GM12878 (cell line): Measurements from ENCODE around the gene TOPAZ1. TPM values are rescaled to one million over a fixed set of nuclear protein-coding genes. Genes with fewer than 3 reads are reported as not detected.

Experiments used
- ATAC-seq: fragments of 200-7000 bp; cut with Tn5 transposase; 3 replicates; pipeline ENCODE4 v1.9.1; 2020; ENCODE audit warnings: mild to moderate bottlenecking, moderate library complexity
- BruUV-seq: library from RNA; stranded (reverse); fragments of 400-500 nt; replicated peaks from 2 replicates; lab custom pipeline; 2021; lab: Mats Ljungman, UMichigan
- CTCF ChIA-PET: fragments of 300-600 bp; sonication (Branson Sonifier 250); formaldehyde crosslinking; extraction: SDS; loops from one replicate; lab custom pipeline; 2021; ENCODE audit warnings: inconsistent platforms; lab: Yijun Ruan, JAX
- POLR2A ChIA-PET: fragments of 350-600 bp; formaldehyde crosslinking; extraction: SDS; loops from one replicate; lab custom pipeline; 2021; ENCODE audit warnings: inconsistent platforms; lab: Charles Lee
- RAD21 ChIA-PET: fragments of 300-600 bp; sonication (Branson Sonifier 250); formaldehyde crosslinking; loops from one replicate; lab custom pipeline; 2023; ENCODE audit warnings: antibody characterized with exemption; ENCODE audit not compliant: unreplicated experiment; lab: Charles Lee
- SMC1A ChIA-PET: fragments of 300-600 bp; sonication (Branson Sonifier 250); formaldehyde crosslinking; loops from one replicate; lab custom pipeline; 2023; ENCODE audit not compliant: unreplicated experiment, uncharacterized antibody; lab: Charles Lee
- DNase-seq: peaks from one replicate; pipeline ENCODE4 v3.0.0-alpha.2; 2011; ENCODE audit warnings: low read depth, low spot score
- FAIRE-seq: peaks from 3 replicates; lab custom pipeline; 2011; peaks lifted over from hg19 to GRCh38; lab: Jason Lieb, UNC
- H2AFZ ChIP-seq: 2 replicates; pipeline ENCODE4 v1.6.0; 2011; ENCODE audit warnings: low read depth, low read length, control low read depth; ENCODE audit not compliant: control insufficient read depth
- H3K27ac ChIP-seq: 2 replicates; pipeline ENCODE4 v1.5.1; 2011; ENCODE audit warnings: control low read depth; ENCODE audit not compliant: control insufficient read depth, insufficient read depth
- H3K27me3 ChIP-seq, 2 experiments: replicated peaks in 1 of 2; 2 replicates each; pipeline versions ENCODE4 v1.6.0 to v1.6.1; 2011; ENCODE audit warnings: low read length in 1 of 2; ENCODE audit not compliant: control insufficient read depth in 2 of 2, insufficient read depth in 2 of 2
- H3K36me3 ChIP-seq, 2 experiments: 2 replicates each; pipeline ENCODE4 v1.5.1; 2011; ENCODE audit warnings: low read length in 1 of 2; ENCODE audit not compliant: control insufficient read depth in 2 of 2, insufficient read depth in 2 of 2
- H3K4me1 ChIP-seq: 2 replicates; pipeline ENCODE4 v1.6.1; 2011; ENCODE audit warnings: mild to moderate bottlenecking, low read length, moderate library complexity, mixed read lengths; ENCODE audit not compliant: control insufficient read depth, insufficient read depth
- H3K4me2 ChIP-seq: 2 replicates; pipeline ENCODE4 v1.6.0; 2011; ENCODE audit warnings: control low read depth; ENCODE audit not compliant: control insufficient read depth, insufficient read depth
- H3K4me3 ChIP-seq: fragments of 200-600 bp; sonication (generic); 2 replicates; pipeline ENCODE4 v1.5.1; 2016
- H3K79me2 ChIP-seq: 2 replicates; pipeline ENCODE4 v1.6.0; 2011; ENCODE audit warnings: low read length; ENCODE audit not compliant: control insufficient read depth, insufficient read depth
- H3K9ac ChIP-seq: 2 replicates; pipeline ENCODE4 v1.8.0; 2011; ENCODE audit warnings: low read length, control low read depth, mixed read lengths; ENCODE audit not compliant: control insufficient read depth, insufficient read depth
- H3K9me3 ChIP-seq: replicated peaks from 3 replicates; pipeline ENCODE4 v1.5.1; 2011; ENCODE audit warnings: mild to moderate bottlenecking, low read length; ENCODE audit not compliant: control insufficient read depth, insufficient read depth
- H4K20me1 ChIP-seq: 2 replicates; pipeline ENCODE4 v1.6.0; 2011; ENCODE audit not compliant: control insufficient read depth, insufficient read depth
- ATF7 ChIP-seq: fragments of 450-650 bp; IDR thresholded peaks from 2 replicates; pipeline ENCODE4 v1.6.1; 2016; ENCODE audit warnings: low read depth, mild to moderate bottlenecking
- POLR2AphosphoS2 ChIP-seq: IDR thresholded peaks from 2 replicates; pipeline ENCODE4 v1.6.1; 2011; ENCODE audit warnings: low read depth, mild to moderate bottlenecking, low read length, improper control_type of control experiment, moderate library complexity
- SRF ChIP-seq, 2 experiments: IDR thresholded peaks; 2 replicates each; pipeline ENCODE4 v1.6.1; 2011; ENCODE audit warnings: low read depth in 2 of 2, low read length in 2 of 2, mild to moderate bottlenecking in 1 of 2, moderate library complexity in 1 of 2
- TBL1XR1 ChIP-seq: IDR thresholded peaks from 2 replicates; pipeline ENCODE4 v1.6.1; 2012; ENCODE audit warnings: low read depth, low read length, improper control_type of control experiment
- WGBS: methylation state at CpG from one replicate; pipeline ENCODE4 v1.1.6; 2016; ENCODE audit warnings: low lambda C conversion rate; ENCODE audit not compliant: insufficient replicate concordance, insufficient coverage; ENCODE audit errors: missing lambda C conversion rate; 5-methylcytosine and 5-hydroxymethylcytosine counted together
- in situ Hi-C: fragments of 300-500 bp; cut with MboI; formaldehyde crosslinking; loops from 9 replicates; pipeline ENCODE4 v1.14.3; 2018; ENCODE audit warnings: mixed read lengths
- intact Hi-C: fragments of 100-400 bp; cut with micrococcal nuclease; formaldehyde crosslinking; loops from one replicate; pipeline ENCODE4 v1.14.2; 2022; ENCODE audit not compliant: unreplicated experiment
- polyA plus RNA-seq, 11 experiments: library from polyadenylated mRNA; depleted of rRNA in 4 of 11; unstranded in 6 of 11; stranded (reverse) in 5 of 11; fragments of >200 nt; fragmentation: Nextera tagmentation in 4 of 11; fragmentation: Illumina TruSeq in 1 of 11; extraction: Ambion mirVana in 4 of 11; extraction: Trizol in 1 of 11; gene quantifications; 1 replicate in 1 of 11; 2 replicates in 10 of 11; pipeline versions ENCODE4 v1.2.1 to v1.2.3, GENCODE V29; 2011 to 2016; ENCODE audit warnings: inconsistent platforms in 2 of 11, missing spikeins in 2 of 11, low read depth in 1 of 11
- total RNA-seq, 4 experiments: library from RNA; depleted of rRNA in 3 of 4; stranded (reverse); fragments of >200 nt in 3 of 4; fragmentation: Illumina TruSeq in 1 of 4; extraction: Trizol in 1 of 4; gene quantifications; 2 replicates each; pipeline versions ENCODE4 v1.2.1 to v1.2.3, GENCODE V29; 2013 to 2021
- TF ChIP-seq, protein P1 (sequence below): IDR thresholded peaks from 2 replicates; pipeline ENCODE4 v1.6.1; 2012; ENCODE audit warnings: low read length, inconsistent platforms
- TF ChIP-seq, protein P2 (sequence below): fragments of 450-650 bp; formaldehyde crosslinking; IDR thresholded peaks from 2 replicates; pipeline ENCODE4 v1.4.0; 2020; ENCODE audit warnings: mild to moderate bottlenecking, moderate library complexity
- TF ChIP-seq, protein P3 (sequence below): fragments of 450-650 bp; IDR thresholded peaks from 2 replicates; pipeline ENCODE4 v1.6.1; 2016; ENCODE audit warnings: mild to moderate bottlenecking
- TF ChIP-seq, protein P4 (sequence below): fragments of 450-650 bp; IDR thresholded peaks from 2 replicates; pipeline ENCODE4 v1.6.1; 2014; ENCODE audit warnings: mild to moderate bottlenecking
- TF ChIP-seq, protein P5 (sequence below): fragments of 150-350 bp; IDR thresholded peaks from 2 replicates; pipeline ENCODE4 v1.6.1; 2016; ENCODE audit warnings: low read depth, low read length

The TOPAZ1 gene
- total and polyA plus RNA-seq, 10 of the 15 experiments (the other 5 are each of a cell fraction or from before 2014, with no cell fraction given) = 0.02 TPM; not detected in 9

DNA sequence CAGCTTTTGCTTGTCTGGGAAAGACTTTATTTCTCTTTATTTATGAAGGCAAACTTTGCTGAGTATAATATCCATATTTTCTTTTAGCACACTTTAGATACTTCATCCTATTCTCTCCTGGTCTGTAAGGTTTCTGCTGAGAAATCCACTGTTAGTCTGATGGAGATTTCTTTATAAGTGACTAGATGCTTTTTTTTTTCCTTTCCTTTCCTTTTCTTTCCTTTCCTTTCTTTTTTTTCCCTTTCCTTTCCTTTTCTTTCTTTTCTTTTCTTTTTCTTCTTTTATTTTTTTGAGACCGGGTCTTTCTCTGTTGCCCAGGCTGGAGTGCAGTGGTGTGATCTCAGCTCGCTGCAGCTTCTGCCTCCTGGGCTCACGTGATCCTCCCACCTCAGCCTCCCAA, 38.4 kb downstream of the TOPAZ1 start:
- Histone ChIP-seq H3K27ac (no peak overlapping the region), H3K27me3 (no peaks in the 10 kb centered on the region), H3K9me3 (no peaks in the 10 kb centered on the region), H3K4me1 (no peaks in the 10 kb centered on the region), H2AFZ (no peak overlapping the region), H3K36me3 (no peaks in the 10 kb centered on the region), H4K20me1 (no peaks in the 10 kb centered on the region), H3K9ac (no peak overlapping the region), H3K4me3 (no peak overlapping the region), H3K79me2 (no peaks in the 10 kb centered on the region), H3K4me2 (no peak overlapping the region)
- ChIA-PET CTCF (interaction anchor here (0.7 kb wide), 1 partner anchor 1244 kb away, joined by 3 read pairs; no protein-coding TSS in a partner anchor), RAD21 (no interaction called here), POLR2A (no interaction called here), SMC1A (no interaction called here)
- intact Hi-C loops = no loop called here
- no TSS peak for BruUV-seq
- in situ Hi-C loops = no loop called here
- WGBS = 42% methylated on average over 3 of the region's 3 CpGs
- ATAC-seq (no peak), DNase-seq (no peak), FAIRE-seq (no peak)
- TF ChIP-seq, protein P1, sequence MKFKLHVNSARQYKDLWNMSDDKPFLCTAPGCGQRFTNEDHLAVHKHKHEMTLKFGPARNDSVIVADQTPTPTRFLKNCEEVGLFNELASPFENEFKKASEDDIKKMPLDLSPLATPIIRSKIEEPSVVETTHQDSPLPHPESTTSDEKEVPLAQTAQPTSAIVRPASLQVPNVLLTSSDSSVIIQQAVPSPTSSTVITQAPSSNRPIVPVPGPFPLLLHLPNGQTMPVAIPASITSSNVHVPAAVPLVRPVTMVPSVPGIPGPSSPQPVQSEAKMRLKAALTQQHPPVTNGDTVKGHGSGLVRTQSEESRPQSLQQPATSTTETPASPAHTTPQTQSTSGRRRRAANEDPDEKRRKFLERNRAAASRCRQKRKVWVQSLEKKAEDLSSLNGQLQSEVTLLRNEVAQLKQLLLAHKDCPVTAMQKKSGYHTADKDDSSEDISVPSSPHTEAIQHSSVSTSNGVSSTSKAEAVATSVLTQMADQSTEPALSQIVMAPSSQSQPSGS = no peak
- TF ChIP-seq, protein P2, sequence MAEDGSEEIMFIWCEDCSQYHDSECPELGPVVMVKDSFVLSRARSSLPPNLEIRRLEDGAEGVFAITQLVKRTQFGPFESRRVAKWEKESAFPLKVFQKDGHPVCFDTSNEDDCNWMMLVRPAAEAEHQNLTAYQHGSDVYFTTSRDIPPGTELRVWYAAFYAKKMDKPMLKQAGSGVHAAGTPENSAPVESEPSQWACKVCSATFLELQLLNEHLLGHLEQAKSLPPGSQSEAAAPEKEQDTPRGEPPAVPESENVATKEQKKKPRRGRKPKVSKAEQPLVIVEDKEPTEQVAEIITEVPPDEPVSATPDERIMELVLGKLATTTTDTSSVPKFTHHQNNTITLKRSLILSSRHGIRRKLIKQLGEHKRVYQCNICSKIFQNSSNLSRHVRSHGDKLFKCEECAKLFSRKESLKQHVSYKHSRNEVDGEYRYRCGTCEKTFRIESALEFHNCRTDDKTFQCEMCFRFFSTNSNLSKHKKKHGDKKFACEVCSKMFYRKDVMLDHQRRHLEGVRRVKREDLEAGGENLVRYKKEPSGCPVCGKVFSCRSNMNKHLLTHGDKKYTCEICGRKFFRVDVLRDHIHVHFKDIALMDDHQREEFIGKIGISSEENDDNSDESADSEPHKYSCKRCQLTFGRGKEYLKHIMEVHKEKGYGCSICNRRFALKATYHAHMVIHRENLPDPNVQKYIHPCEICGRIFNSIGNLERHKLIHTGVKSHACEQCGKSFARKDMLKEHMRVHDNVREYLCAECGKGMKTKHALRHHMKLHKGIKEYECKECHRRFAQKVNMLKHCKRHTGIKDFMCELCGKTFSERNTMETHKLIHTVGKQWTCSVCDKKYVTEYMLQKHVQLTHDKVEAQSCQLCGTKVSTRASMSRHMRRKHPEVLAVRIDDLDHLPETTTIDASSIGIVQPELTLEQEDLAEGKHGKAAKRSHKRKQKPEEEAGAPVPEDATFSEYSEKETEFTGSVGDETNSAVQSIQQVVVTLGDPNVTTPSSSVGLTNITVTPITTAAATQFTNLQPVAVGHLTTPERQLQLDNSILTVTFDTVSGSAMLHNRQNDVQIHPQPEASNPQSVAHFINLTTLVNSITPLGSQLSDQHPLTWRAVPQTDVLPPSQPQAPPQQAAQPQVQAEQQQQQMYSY (CRISPR knock-in tag) = no peak
- TF ChIP-seq, protein P3, sequence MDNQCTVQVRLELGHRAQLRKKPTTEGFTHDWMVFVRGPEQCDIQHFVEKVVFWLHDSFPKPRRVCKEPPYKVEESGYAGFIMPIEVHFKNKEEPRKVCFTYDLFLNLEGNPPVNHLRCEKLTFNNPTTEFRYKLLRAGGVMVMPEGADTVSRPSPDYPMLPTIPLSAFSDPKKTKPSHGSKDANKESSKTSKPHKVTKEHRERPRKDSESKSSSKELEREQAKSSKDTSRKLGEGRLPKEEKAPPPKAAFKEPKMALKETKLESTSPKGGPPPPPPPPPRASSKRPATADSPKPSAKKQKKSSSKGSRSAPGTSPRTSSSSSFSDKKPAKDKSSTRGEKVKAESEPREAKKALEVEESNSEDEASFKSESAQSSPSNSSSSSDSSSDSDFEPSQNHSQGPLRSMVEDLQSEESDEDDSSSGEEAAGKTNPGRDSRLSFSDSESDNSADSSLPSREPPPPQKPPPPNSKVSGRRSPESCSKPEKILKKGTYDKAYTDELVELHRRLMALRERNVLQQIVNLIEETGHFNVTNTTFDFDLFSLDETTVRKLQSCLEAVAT = no peak
- TF ChIP-seq, protein P4, sequence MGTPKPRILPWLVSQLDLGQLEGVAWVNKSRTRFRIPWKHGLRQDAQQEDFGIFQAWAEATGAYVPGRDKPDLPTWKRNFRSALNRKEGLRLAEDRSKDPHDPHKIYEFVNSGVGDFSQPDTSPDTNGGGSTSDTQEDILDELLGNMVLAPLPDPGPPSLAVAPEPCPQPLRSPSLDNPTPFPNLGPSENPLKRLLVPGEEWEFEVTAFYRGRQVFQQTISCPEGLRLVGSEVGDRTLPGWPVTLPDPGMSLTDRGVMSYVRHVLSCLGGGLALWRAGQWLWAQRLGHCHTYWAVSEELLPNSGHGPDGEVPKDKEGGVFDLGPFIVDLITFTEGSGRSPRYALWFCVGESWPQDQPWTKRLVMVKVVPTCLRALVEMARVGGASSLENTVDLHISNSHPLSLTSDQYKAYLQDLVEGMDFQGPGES = no peak
- TF ChIP-seq TBL1XR1 = no peak
- TF ChIP-seq ATF7 = no peak
- TF ChIP-seq, protein P5, sequence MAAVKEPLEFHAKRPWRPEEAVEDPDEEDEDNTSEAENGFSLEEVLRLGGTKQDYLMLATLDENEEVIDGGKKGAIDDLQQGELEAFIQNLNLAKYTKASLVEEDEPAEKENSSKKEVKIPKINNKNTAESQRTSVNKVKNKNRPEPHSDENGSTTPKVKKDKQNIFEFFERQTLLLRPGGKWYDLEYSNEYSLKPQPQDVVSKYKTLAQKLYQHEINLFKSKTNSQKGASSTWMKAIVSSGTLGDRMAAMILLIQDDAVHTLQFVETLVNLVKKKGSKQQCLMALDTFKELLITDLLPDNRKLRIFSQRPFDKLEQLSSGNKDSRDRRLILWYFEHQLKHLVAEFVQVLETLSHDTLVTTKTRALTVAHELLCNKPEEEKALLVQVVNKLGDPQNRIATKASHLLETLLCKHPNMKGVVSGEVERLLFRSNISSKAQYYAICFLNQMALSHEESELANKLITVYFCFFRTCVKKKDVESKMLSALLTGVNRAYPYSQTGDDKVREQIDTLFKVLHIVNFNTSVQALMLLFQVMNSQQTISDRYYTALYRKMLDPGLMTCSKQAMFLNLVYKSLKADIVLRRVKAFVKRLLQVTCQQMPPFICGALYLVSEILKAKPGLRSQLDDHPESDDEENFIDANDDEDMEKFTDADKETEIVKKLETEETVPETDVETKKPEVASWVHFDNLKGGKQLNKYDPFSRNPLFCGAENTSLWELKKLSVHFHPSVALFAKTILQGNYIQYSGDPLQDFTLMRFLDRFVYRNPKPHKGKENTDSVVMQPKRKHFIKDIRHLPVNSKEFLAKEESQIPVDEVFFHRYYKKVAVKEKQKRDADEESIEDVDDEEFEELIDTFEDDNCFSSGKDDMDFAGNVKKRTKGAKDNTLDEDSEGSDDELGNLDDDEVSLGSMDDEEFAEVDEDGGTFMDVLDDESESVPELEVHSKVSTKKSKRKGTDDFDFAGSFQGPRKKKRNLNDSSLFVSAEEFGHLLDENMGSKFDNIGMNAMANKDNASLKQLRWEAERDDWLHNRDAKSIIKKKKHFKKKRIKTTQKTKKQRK = no peak
- no peak for TF ChIP-seq POLR2AphosphoS2
- no peak for TF ChIP-seq SRF (IDR thresholded peaks at IDR 0.05; ENCODE audit: low read depth in 2 of 2, low read length in 2 of 2)
